HUES6 (cell line): ENCODE results near the gene AFF1.

ENCODE experiments used
- H3K27ac ChIP-seq: 2 replicates; pipeline ENCODE4 v1.7.0; 2013; ENCODE audit warnings: low read depth, mild to moderate bottlenecking, low read length, inconsistent platforms
- H3K27me3 ChIP-seq: 2 replicates; pipeline ENCODE4 v1.6.1; 2013; ENCODE audit warnings: low read length; ENCODE audit not compliant: control insufficient read depth, insufficient read depth
- H3K36me3 ChIP-seq: 2 replicates; pipeline ENCODE4 v1.6.1; 2013; ENCODE audit warnings: low read length; ENCODE audit not compliant: control insufficient read depth, insufficient read depth
- H3K4me1 ChIP-seq: 2 replicates; pipeline ENCODE4 v1.6.1; 2013; ENCODE audit warnings: low read length; ENCODE audit not compliant: control insufficient read depth, insufficient read depth
- H3K4me3 ChIP-seq: 2 replicates; pipeline ENCODE4 v1.5.1; 2013; ENCODE audit warnings: low read depth, low read length
- H3K9ac ChIP-seq: one replicate; pipeline ENCODE4 v1.6.1; 2013; ENCODE audit warnings: mild to moderate bottlenecking, low read length
- H3K9me3 ChIP-seq: 2 replicates; pipeline ENCODE4 v1.6.1; 2013; ENCODE audit warnings: low read depth, low read length; ENCODE audit not compliant: control insufficient read depth, insufficient read depth

Gene AFF1

GRCh38 chr4:86901864-86902263 lies 32.9 kb upstream of the AFF1 start:
- no peaks in the 10 kb centered on the region for H3K4me1 ChIP-seq
- no peak overlapping the region for H3K9ac ChIP-seq
- no peak overlapping the region for H3K4me3 ChIP-seq
- no peaks in the 10 kb centered on the region for H3K36me3 ChIP-seq
- H3K27ac ChIP-seq: no peak overlapping the region
- H3K27me3 ChIP-seq: peaks cover 10% of the 10 kb centered on the region; the same call in 1 of the 2 replicates
- no peaks in the 10 kb centered on the region for H3K9me3 ChIP-seq

- Histone ChIP-seq H3K9me3 (no peaks in the 10 kb centered on the region), H3K36me3 (no peaks in the 10 kb centered on the region), H3K9ac (no peak overlapping the region), H3K4me3 (no peak overlapping the region), H3K4me1 (no peaks in the 10 kb centered on the region), H3K27me3 (peaks cover 10% of the 10 kb centered on the region; the same call in 1 of the 2 replicates), H3K27ac (no peak overlapping the region)
These were observed 26.6 kb upstream of the AFF1 start for GRCh38 chr4:86908251-86908657.

- Histone ChIP-seq H3K36me3 (no peaks in the 10 kb centered on the region), H3K9me3 (no peaks in the 10 kb centered on the region), H3K9ac (no peak overlapping the region), H3K27ac (no peak overlapping the region), H3K27me3 (no peaks in the 10 kb centered on the region; the same call in 1 of the 2 replicates), H3K4me1 (no peaks in the 10 kb centered on the region), H3K4me3 (no peak overlapping the region)
These were observed 25.1 kb upstream of the AFF1 start for GRCh38 chr4:86909546-86910295.

- H3K9me3 ChIP-seq: no peaks in the 10 kb centered on the region
- H3K4me1 ChIP-seq: no peaks in the 10 kb centered on the region
- no peaks in the 10 kb centered on the region for H3K36me3 ChIP-seq
- no peak overlapping the region for H3K27ac ChIP-seq
- H3K27me3 ChIP-seq: no peaks in the 10 kb centered on the region
- H3K9ac ChIP-seq: no peak overlapping the region
- no peak overlapping the region for H3K4me3 ChIP-seq
These were observed 24.4 kb upstream of the AFF1 start for GRCh38 chr4:86910369-86910768.

GRCh38 chr4:86910820-86911684 lies 23.8 kb upstream of the AFF1 start:
- H3K4me1 ChIP-seq: no peaks in the 10 kb centered on the region
- no peaks in the 10 kb centered on the region for H3K27me3 ChIP-seq
- no peaks in the 10 kb centered on the region for H3K36me3 ChIP-seq
- no peak overlapping the region for H3K4me3 ChIP-seq
- H3K9me3 ChIP-seq: no peaks in the 10 kb centered on the region
- H3K9ac ChIP-seq: no peak overlapping the region
- no peak overlapping the region for H3K27ac ChIP-seq

- H3K27me3 ChIP-seq: no peaks in the 10 kb centered on the region
- no peaks in the 10 kb centered on the region for H3K9me3 ChIP-seq
- H3K4me1 ChIP-seq: no peaks in the 10 kb centered on the region
- H3K36me3 ChIP-seq: no peaks in the 10 kb centered on the region
- H3K9ac ChIP-seq: no peak overlapping the region
- H3K4me3 ChIP-seq: no peak overlapping the region
- no peak overlapping the region for H3K27ac ChIP-seq
These were observed 18.4 kb upstream of the AFF1 start for GRCh38 chr4:86916392-86916791.

GRCh38 chr4:86917212-86918039 lies 17.4 kb upstream of the AFF1 start:
- H3K36me3 ChIP-seq: no peaks in the 10 kb centered on the region
- H3K9ac ChIP-seq: no peak overlapping the region
- H3K27me3 ChIP-seq: no peaks in the 10 kb centered on the region
- H3K4me1 ChIP-seq: no peaks in the 10 kb centered on the region
- H3K27ac ChIP-seq: no peak overlapping the region
- H3K9me3 ChIP-seq: no peaks in the 10 kb centered on the region
- H3K4me3 ChIP-seq: no peak overlapping the region

- H3K9me3 ChIP-seq: no peaks in the 10 kb centered on the region
- H3K27ac ChIP-seq: no peak overlapping the region
- no peak overlapping the region for H3K9ac ChIP-seq
These were observed 16.2 kb upstream of the AFF1 start for GRCh38 chr4:86918539-86919072.

GRCh38 chr4:86919561-86920223 lies 15.1 kb upstream of the AFF1 start:
- no peak overlapping the region for H3K4me3 ChIP-seq
- H3K27me3 ChIP-seq: no peaks in the 10 kb centered on the region
- H3K4me1 ChIP-seq: no peaks in the 10 kb centered on the region
- H3K27ac ChIP-seq: no peak overlapping the region
- H3K36me3 ChIP-seq: no peaks in the 10 kb centered on the region
- no peak overlapping the region for H3K9ac ChIP-seq
- H3K9me3 ChIP-seq: no peaks in the 10 kb centered on the region

More at GRCh38 chr4:86918539-86919072, 16.2 kb upstream of the AFF1 start:
- Histone ChIP-seq H3K36me3 (no peaks in the 10 kb centered on the region), H3K4me1 (no peaks in the 10 kb centered on the region), H3K4me3 (no peak overlapping the region), H3K27me3 (no peaks in the 10 kb centered on the region)

GRCh38 chr4:86921608-86922252 lies 13.1 kb upstream of the AFF1 start:
- no peak overlapping the region for H3K9ac ChIP-seq
- no peaks in the 10 kb centered on the region for H3K27me3 ChIP-seq
- no peaks in the 10 kb centered on the region for H3K36me3 ChIP-seq
- no peak overlapping the region for H3K4me3 ChIP-seq
- H3K9me3 ChIP-seq: no peaks in the 10 kb centered on the region
- H3K4me1 ChIP-seq: no peaks in the 10 kb centered on the region
- no peak overlapping the region for H3K27ac ChIP-seq
